Gastroesophageal sphincter (tissue), 4 donors: ENCODE data around the gene ATG16L1. TPM values are rescaled to one million over a fixed set of nuclear protein-coding genes. Genes with fewer than 3 reads are reported as not detected.

ENCODE experiments used
- ATAC-seq: fragments of 150-250 bp; one replicate; pipeline ENCODE4 v1.9.1; 2016; ENCODE audit warnings: mild to moderate bottlenecking, moderate library complexity
- H3K27ac ChIP-seq, 4 donors: fragments of 200-600 bp; sonication (generic) in 3 of 4; 1 replicate in 3 of 4; 2 replicates in 1 of 4; pipeline ENCODE4 v1.5.1; 2016 to 2019
- H3K27me3 ChIP-seq: fragments of 200-600 bp; sonication (generic); one replicate; pipeline ENCODE4 v1.5.1; 2019
- H3K36me3 ChIP-seq, 2 donors: fragments of 200-600 bp; sonication (generic); one replicate each; pipeline ENCODE4 v1.5.1; 2019; ENCODE audit warnings: control low read depth in 1 of 2
- H3K4me1 ChIP-seq, 3 donors: fragments of 200-600 bp; sonication (generic); 1 replicate in 2 of 3; 2 replicates in 1 of 3; pipeline ENCODE4 v1.5.1; 2016 to 2019; ENCODE audit warnings: control low read depth in 2 of 3
- H3K4me3 ChIP-seq, 2 donors: fragments of 200-600 bp; sonication (generic); one replicate each; pipeline ENCODE4 v1.5.1; 2019; ENCODE audit warnings: mild to moderate bottlenecking in 1 of 2, moderate library complexity in 1 of 2
- H3K9me3 ChIP-seq, 3 donors: fragments of 200-600 bp; sonication (generic); one replicate each; pipeline ENCODE4 v1.5.1; 2017 to 2019; ENCODE audit warnings: control low read depth in 2 of 3
- CTCF ChIP-seq, 4 experiments: fragments of 200-600 bp in 2 of 4; fragments of 450-650 bp in 2 of 4; sonication (generic) in 1 of 4; IDR thresholded peaks; one replicate each; pipeline ENCODE4 v1.5.1; 2017 to 2019; ENCODE audit warnings: antibody characterized with exemption in 4 of 4, mild to moderate bottlenecking in 2 of 4, moderate library complexity in 2 of 4
- EP300 ChIP-seq: sonication (generic); formaldehyde crosslinking; IDR thresholded peaks from one replicate; pipeline ENCODE4 v1.6.1; 2017; ENCODE audit warnings: antibody characterized with exemption, mild to moderate bottlenecking
- POLR2A ChIP-seq, 2 donors: fragments of 450-650 bp; IDR thresholded peaks; one replicate each; pipeline ENCODE4 v1.6.1; 2017; ENCODE audit warnings: antibody characterized with exemption in 2 of 2, mild to moderate bottlenecking in 2 of 2, moderate library complexity in 1 of 2
- POLR2AphosphoS5 ChIP-seq: sonication (generic); formaldehyde crosslinking; IDR thresholded peaks from one replicate; pipeline ENCODE4 v1.6.1; 2017; ENCODE audit warnings: antibody characterized with exemption
- WGBS, 2 donors: methylation state at CpG; one replicate each; pipeline ENCODE4 v1.1.5; 2018; ENCODE audit warnings: low coverage in 1 of 2; 5-methylcytosine and 5-hydroxymethylcytosine counted together
- total RNA-seq, 4 donors: library from RNA; depleted of rRNA; stranded (reverse); fragments of >200 nt; gene quantifications; one replicate each; pipeline ENCODE4 v1.1.0, GENCODE V29; 2016

Gene ATG16L1
- total RNA-seq, 4 donors from 2014 or later: 24.0 to 46.1 (median 33.8) TPM

DNA sequence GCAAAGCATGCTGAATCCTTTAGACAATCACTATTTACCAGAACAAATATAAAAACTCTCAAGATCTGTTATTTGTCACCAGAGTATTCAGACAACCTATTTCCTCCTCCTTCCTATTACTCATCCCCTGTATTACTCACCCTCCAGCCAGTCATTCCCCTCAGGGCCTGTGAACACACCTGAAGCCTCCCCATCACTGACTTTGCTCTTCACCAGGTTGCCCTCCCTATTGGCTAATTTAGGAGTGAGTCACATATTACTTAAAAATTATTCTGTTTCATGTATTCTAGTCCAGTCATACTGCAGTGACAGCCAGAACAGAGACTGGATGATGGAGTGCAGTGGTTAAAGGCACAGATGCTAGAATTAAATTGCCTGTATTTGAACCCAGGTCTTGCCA, 3.7 kb upstream of the ATG16L1 start:
- Histone ChIP-seq H3K4me3 (no peak overlapping the region), H3K9me3 (no peaks in the 10 kb centered on the region), H3K27ac (no peak overlapping the region), H3K27me3 (no peaks in the 10 kb centered on the region), H3K4me1 (peaks cover 2 to 11% (median 4%) of the 10 kb centered on the region in 3 donors), H3K36me3 (no peaks in the 10 kb centered on the region)
- no peak for ATAC-seq
- no peak for TF ChIP-seq CTCF (IDR thresholded peaks at IDR 0.05)
- no peak for TF ChIP-seq POLR2AphosphoS5
- TF ChIP-seq POLR2A (IDR thresholded peaks at IDR 0.05): no peak
- no peak for TF ChIP-seq EP300

DNA sequence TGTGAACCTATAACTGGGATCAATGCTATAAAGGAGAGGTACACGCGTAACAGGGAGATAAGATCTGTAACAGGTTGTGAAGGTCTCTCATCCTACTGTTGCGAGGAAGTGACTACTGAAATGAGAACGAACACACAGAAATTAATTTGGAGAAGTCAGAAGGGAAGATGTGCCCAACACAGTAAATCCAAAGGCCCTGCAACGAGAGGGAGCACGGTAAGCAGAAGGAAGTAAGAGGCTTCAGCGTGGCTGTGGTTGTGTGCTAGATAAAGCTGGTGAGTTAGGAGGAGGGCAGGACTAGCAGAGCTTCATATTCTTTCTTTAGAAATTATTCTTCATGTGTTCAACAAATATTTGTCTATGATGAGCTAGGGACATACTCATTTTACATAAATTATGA, 2.5 kb upstream of the ATG16L1 start:
- no peak overlapping the region for H3K4me3 ChIP-seq
- no peaks in the 10 kb centered on the region for H3K27me3 ChIP-seq
- ATAC-seq: no peak
- WGBS, 2 donors: 55 to 65% methylated on average over 7 of the region's 7 CpGs
- H3K9me3 ChIP-seq: no peaks in the 10 kb centered on the region
- peaks cover 4 to 24% (median 14%) of the 10 kb centered on the region in 3 donors for H3K4me1 ChIP-seq
- TF ChIP-seq EP300 (no peak), POLR2AphosphoS5 (no peak), CTCF (IDR thresholded peaks at IDR 0.05) (no peak), POLR2A (IDR thresholded peaks at IDR 0.05) (no peak)
- peaks cover 0 to 2% of the 10 kb centered on the region in 2 donors for H3K36me3 ChIP-seq
- H3K27ac ChIP-seq: no peak overlapping the region

DNA sequence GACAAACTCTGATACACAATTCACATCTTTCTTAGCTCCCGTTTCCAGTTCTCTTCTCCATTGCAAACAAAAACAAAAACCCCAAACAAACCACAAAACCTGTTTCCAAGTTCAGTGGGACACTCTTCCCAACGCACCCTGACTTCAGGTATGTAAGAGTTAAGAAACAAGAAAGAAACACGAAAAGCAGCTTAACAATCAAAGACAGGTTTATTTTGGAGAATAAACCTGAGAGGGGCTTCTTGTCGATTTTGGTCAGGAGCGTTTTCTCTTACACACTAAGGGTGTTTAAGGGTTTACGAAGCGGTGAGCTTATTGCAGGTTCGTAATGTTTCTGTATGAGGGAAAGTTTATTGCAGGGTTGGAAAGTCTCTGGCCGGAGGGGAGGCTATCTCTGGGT, 905 bp upstream of the ATG16L1 start:
- Histone ChIP-seq H3K27ac (no peak overlapping the region), H3K4me3 (no peak overlapping the region), H3K4me1 (peaks cover 4 to 40% (median 19%) of the 10 kb centered on the region in 3 donors), H3K27me3 (no peaks in the 10 kb centered on the region), H3K9me3 (no peaks in the 10 kb centered on the region), H3K36me3 (peaks cover 0 to 17% of the 10 kb centered on the region in 2 donors)
- WGBS, 2 donors: 85 to 92% methylated on average over 9 of the region's 9 CpGs
- no peak for ATAC-seq
- TF ChIP-seq POLR2AphosphoS5 (no peak), POLR2A (IDR thresholded peaks at IDR 0.05) (no peak), EP300 (no peak), CTCF (IDR thresholded peaks at IDR 0.05) (no peak)

- peaks cover 0 to 21% of the 10 kb centered on the region in 2 donors for H3K36me3 ChIP-seq
- no peak for TF ChIP-seq POLR2A (IDR thresholded peaks at IDR 0.05)
- TF ChIP-seq POLR2AphosphoS5: no peak
- TF ChIP-seq CTCF (IDR thresholded peaks at IDR 0.05): no peak
- no peak for TF ChIP-seq EP300
- peaks cover 4 to 43% (median 19%) of the 10 kb centered on the region in 3 donors for H3K4me1 ChIP-seq
- 71% methylated on average over 1 of the region's 1 CpG; no CpG with 5 or more reads in 1 of the 2 donors for WGBS, 2 donors
- peak overlapping the region in 1 of 2 donors; percentile 85 for H3K4me3 ChIP-seq
- H3K27ac ChIP-seq: peak overlapping the region in 3 of 4 donors; percentile 83 to 95 (median 92)
- no peak for ATAC-seq
- H3K9me3 ChIP-seq: no peaks in the 10 kb centered on the region
- H3K27me3 ChIP-seq: no peaks in the 10 kb centered on the region
Observed at GRCh38 chr2:233250985-233251305, 528 bp upstream of the ATG16L1 start.

GRCh38 chr2:233252227-233252626, 754 bp downstream of the ATG16L1 start:
- peaks cover 0 to 34% of the 10 kb centered on the region in 2 donors for H3K36me3 ChIP-seq
- no peak for ATAC-seq
- no peaks in the 10 kb centered on the region for H3K9me3 ChIP-seq
- no peak for TF ChIP-seq CTCF (IDR thresholded peaks at IDR 0.05)
- no peak for TF ChIP-seq POLR2A (IDR thresholded peaks at IDR 0.05)
- TF ChIP-seq POLR2AphosphoS5: no peak
- peak overlapping the region; percentile 75 to 85 for H3K4me3 ChIP-seq
- H3K4me1 ChIP-seq: peaks cover 4 to 44% (median 19%) of the 10 kb centered on the region in 3 donors
- WGBS, 2 donors: 0 to 2% methylated on average over 4 to 17 of the region's 18 CpGs
- peak overlapping the region; percentile 69 to 95 (median 88) for H3K27ac ChIP-seq
- no peaks in the 10 kb centered on the region for H3K27me3 ChIP-seq
